GM21576 (cell line): ENCODE results near the gene CENPB.
"Not testable (repeated sequence)": the region's sequence is repeated elsewhere in the genome, so short reads cannot be mapped to it uniquely, and the experiment has no call there.

Experiments used
- ATAC-seq: cut with Tn5 transposase; IDR thresholded peaks from one replicate; pipeline ENCODE4 v1.9.1; 2021; ENCODE audit warnings: mild to moderate bottlenecking, moderate library complexity; ENCODE audit not compliant: unreplicated experiment

CENPB gene

GRCh38 chr20:3789201-3789600 is 2.7 kb upstream of the CENPB start:
- not testable (repeated sequence) for ATAC-seq

- no peak for ATAC-seq
Measured at GRCh38 chr20:3788685-3789155, 2.2 kb upstream of the CENPB start.

- no peak for ATAC-seq
Measured at GRCh38 chr20:3787324-3788014, 929 bp upstream of the CENPB start.

GRCh38 chr20:3786126-3786484 is 435 bp downstream of the CENPB start:
- no peak for ATAC-seq

GRCh38 chr20:3785240-3786125 is 1.1 kb downstream of the CENPB start:
- ATAC-seq, result no peak

GRCh38 chr20:3784863-3785239 is 1.7 kb downstream of the CENPB start:
- ATAC-seq, result no peak

GRCh38 chr20:3784216-3784853 is 2.2 kb downstream of the CENPB start:
- ATAC-seq, result no peak

GRCh38 chr20:3783511-3784195 is 2.9 kb downstream of the CENPB start:
- no peak for ATAC-seq

GRCh38 chr20:3783068-3783489 is 3.5 kb downstream of the CENPB start:
- no peak for ATAC-seq

- no peak for ATAC-seq
Measured at GRCh38 chr20:3782597-3782996, 3.9 kb downstream of the CENPB start.

GRCh38 chr20:3781153-3781910 is 5.2 kb downstream of the CENPB start, which contains the start of gene SPEF1:
TSS of gene SPEF1 (minus strand) at chr20:3781448. CDS start at chr20:3781287, 161 bp downstream.
- peak; percentile 56 for ATAC-seq

GRCh38 chr20:3778976-3779375 is 7.6 kb downstream of the CENPB start:
- ATAC-seq, result no peak

- ATAC-seq, result no peak
Measured at GRCh38 chr20:3777716-3778629, 8.6 kb downstream of the CENPB start.

GRCh38 chr20:3777381-3777715 is 9.2 kb downstream of the CENPB start:
- no peak for ATAC-seq

GRCh38 chr20:3775457-3776108 is 11.0 kb downstream of the CENPB start:
- no peak for ATAC-seq

GRCh38 chr20:3771552-3772058 is 14.9 kb downstream of the CENPB start:
- ATAC-seq, result no peak

- ATAC-seq, result peak; percentile 48
Measured at GRCh38 chr20:3768342-3769130, 18.0 kb downstream of the CENPB start.
